K562 (cell line): Measurements from ENCODE around the gene PRDM15. TPM values are rescaled to one million over a fixed set of nuclear protein-coding genes. Genes with fewer than 3 reads are reported as not detected.

Source experiments
- ATAC-seq: fragments of 200-7000 bp; cut with Tn5 transposase; 3 replicates; pipeline ENCODE4 v1.9.1; 2020; ENCODE audit warnings: moderate library complexity
- BruUV-seq: library from RNA; stranded (reverse); fragments of 400-500 nt; replicated peaks from 2 replicates; lab custom pipeline; 2021; lab: Mats Ljungman, UMichigan
- CTCF ChIA-PET: fragments of 300-600 bp; formaldehyde crosslinking; extraction: SDS; loops from one replicate; lab custom pipeline; 2021; ENCODE audit warnings: low intra/inter-chr PET ratio; lab: Yijun Ruan, JAX
- POLR2A ChIA-PET: fragments of 300-600, 350-650 bp; sonication (Branson Sonifier 250); formaldehyde crosslinking; extraction: SDS; loops from one replicate; lab custom pipeline; 2021; ENCODE audit warnings: antibody characterized with exemption, inconsistent platforms; lab: Yijun Ruan, JAX
- DNase-seq, 4 experiments: peaks; one replicate each; pipeline versions ENCODE4 v3.0.0 to v3.0.0-alpha.2; 2011 to 2018; ENCODE audit warnings: low spot score in 3 of 4, mixed read lengths in 3 of 4; ENCODE audit errors: extremely low read depth in 1 of 4
- FAIRE-seq: peaks from 2 replicates; lab custom pipeline; 2011; peaks lifted over from hg19 to GRCh38; lab: Jason Lieb, UNC
- H2AFZ ChIP-seq: 2 replicates; pipeline ENCODE4 v1.6.0; 2011; ENCODE audit warnings: low read depth, low read length, control low read depth, inconsistent platforms
- H3K27ac ChIP-seq: fragments of 200-600 bp; 3 replicates; pipeline ENCODE4 v1.8.0; 2011; ENCODE audit warnings: low read depth, mild to moderate bottlenecking, control low read depth, inconsistent platforms, low read length, moderate library complexity, mixed read lengths; ENCODE audit errors: extremely low read depth
- H3K27me3 ChIP-seq, 2 experiments: fragments of 300-600 bp in 1 of 2; 2 replicates in 1 of 2; 3 replicates in 1 of 2; pipeline versions ENCODE4 v1.6.0 to v1.8.0; 2011; ENCODE audit warnings: inconsistent platforms in 2 of 2, low read length in 2 of 2, mild to moderate bottlenecking in 1 of 2, mixed read lengths in 1 of 2, moderate library complexity in 1 of 2; ENCODE audit not compliant: control insufficient read depth in 2 of 2, insufficient read depth in 2 of 2
- H3K36me3 ChIP-seq: fragments of 300-600 bp; 3 replicates; pipeline ENCODE4 v1.8.0; 2011; ENCODE audit warnings: mild to moderate bottlenecking, low read length, inconsistent platforms; ENCODE audit not compliant: control insufficient read depth, insufficient read depth
- H3K4me1 ChIP-seq, 2 experiments: fragments of 200-600 bp in 1 of 2; replicated peaks in 1 of 2; 2 replicates in 1 of 2; 3 replicates in 1 of 2; pipeline versions ENCODE4 v1.5.1 to v1.8.0; 2011; ENCODE audit warnings: inconsistent platforms in 2 of 2, low read length in 2 of 2, mild to moderate bottlenecking in 1 of 2, mixed read lengths in 1 of 2, moderate library complexity in 1 of 2; ENCODE audit not compliant: control insufficient read depth in 2 of 2, insufficient read depth in 2 of 2
- H3K4me2 ChIP-seq: 2 replicates; pipeline ENCODE4 v1.6.1; 2011; ENCODE audit warnings: low read length, control low read depth, inconsistent platforms, mixed read lengths; ENCODE audit not compliant: insufficient read depth
- H3K4me3 ChIP-seq: fragments of 200-600 bp; sonication (generic), shearing (Covaris generic); 2 replicates; pipeline ENCODE4 v1.5.1; 2016; ENCODE audit warnings: control low read depth, inconsistent platforms
- H3K79me2 ChIP-seq: fragments of 200-600 bp; 3 replicates; pipeline ENCODE4 v1.8.0; 2011; ENCODE audit warnings: low read length, inconsistent platforms; ENCODE audit not compliant: control insufficient read depth, insufficient read depth
- H3K9ac ChIP-seq, 2 experiments: 2 replicates each; pipeline versions ENCODE4 v1.6.0 to v1.6.1; 2011; ENCODE audit warnings: low read depth in 2 of 2, low read length in 2 of 2, control low read depth in 1 of 2, inconsistent platforms in 1 of 2, mild to moderate bottlenecking in 1 of 2, mixed read lengths in 1 of 2; ENCODE audit not compliant: insufficient read depth in 1 of 2
- H3K9me1 ChIP-seq: one replicate; pipeline ENCODE4 v1.6.0; 2011; ENCODE audit warnings: inconsistent platforms, mild to moderate bottlenecking, low read length, moderate library complexity; ENCODE audit not compliant: control insufficient read depth, insufficient read depth
- H3K9me3 ChIP-seq: replicated peaks from 2 replicates; pipeline ENCODE4 v1.5.1; 2011; ENCODE audit warnings: low read depth, low read length, inconsistent platforms; ENCODE audit not compliant: control insufficient read depth, insufficient read depth
- H4K20me1 ChIP-seq: replicated peaks from 2 replicates; pipeline ENCODE4 v1.6.1; 2011; ENCODE audit warnings: low read length, inconsistent platforms, mixed read lengths; ENCODE audit not compliant: control insufficient read depth, insufficient read depth
- NCOR1 ChIP-seq: fragments of 450-650 bp; IDR thresholded peaks from 2 replicates; pipeline ENCODE4 v1.6.1; 2016; ENCODE audit warnings: mild to moderate bottlenecking, moderate library complexity
- NFATC3 ChIP-seq: fragments of 450-650 bp; IDR thresholded peaks from 2 replicates; pipeline ENCODE4 v1.6.1; 2017; ENCODE audit warnings: mild to moderate bottlenecking
- PKNOX1 ChIP-seq: fragments of 450-650 bp; IDR thresholded peaks from 2 replicates; pipeline ENCODE4 v1.6.1; 2016
- POLR2A ChIP-seq: fragments of 450-650 bp; conservative IDR thresholded peaks from 2 replicates; pipeline ENCODE4 v1.6.1; 2016
- RFX7 ChIP-seq: fragments of 250-450 bp; sonication (Bioruptor Pico); IDR thresholded peaks from 2 replicates; pipeline ENCODE4 v1.5.1; 2021; ENCODE audit warnings: mild to moderate bottlenecking
- TFE3 ChIP-seq: fragments of 450-650 bp; formaldehyde crosslinking; IDR thresholded peaks from 2 replicates; pipeline ENCODE4 v1.4.0; 2020; ENCODE audit warnings: mild to moderate bottlenecking, mixed read lengths
- ZC3H11A ChIP-seq: IDR thresholded peaks from 2 replicates; pipeline ENCODE4 v1.6.1; 2012; ENCODE audit warnings: low read depth, low read length, improper control_type of control experiment
- WGBS: fragments of 100-300 bp; shearing (Covaris generic); methylation state at CpG from one replicate; pipeline ENCODE4 v1.1.6; 2016; ENCODE audit warnings: low coverage, mixed read lengths; ENCODE audit not compliant: insufficient coverage; ENCODE audit errors: missing lambda C conversion rate; 5-methylcytosine and 5-hydroxymethylcytosine counted together
- in situ Hi-C: fragments of 300-500 bp; cut with MboI; formaldehyde crosslinking; loops from 4 replicates; pipeline ENCODE4 v1.15.0; 2018; ENCODE audit warnings: inconsistent platforms, mixed read lengths
- intact Hi-C: fragments of 100-400 bp; cut with micrococcal nuclease; formaldehyde crosslinking; loops from 2 replicates; pipeline ENCODE4 v1.14.2; 2022
- polyA plus RNA-seq, 8 experiments: library from polyadenylated mRNA; depleted of rRNA in 4 of 8; stranded (reverse) in 5 of 8; unstranded in 3 of 8; fragments of >200 nt; fragmentation: Nextera tagmentation in 2 of 8; fragmentation: Illumina TruSeq in 1 of 8; extraction: Ambion mirVana in 2 of 8; extraction: Trizol in 1 of 8; gene quantifications; 2 replicates each; pipeline versions ENCODE4 v1.2.1 to v1.2.3, GENCODE V29; 2011 to 2014; ENCODE audit warnings: inconsistent platforms in 1 of 8, missing spikeins in 1 of 8
- total RNA-seq, 7 experiments: library from RNA; depleted of rRNA in 6 of 7; stranded (reverse); fragments of >200 nt in 6 of 7; fragmentation: Illumina TruSeq in 2 of 7; extraction: Trizol in 2 of 7; gene quantifications; 2 replicates each; pipeline versions ENCODE4 v1.2.1 to v1.2.3, GENCODE V29; 2011 to 2021; ENCODE audit warnings: low replicate concordance in 1 of 7

PRDM15 gene
- total and polyA plus RNA-seq, 9 of the 15 experiments (the other 6 are each of a cell fraction or from before 2014, with no cell fraction given), result 0.93 to 9.2 (median 6.2) TPM

- BruUV-seq, result no TSS peak
- H3K4me3 ChIP-seq, result no peak overlapping the region
- in situ Hi-C loops (no loop called here), intact Hi-C loops (no loop called here)
- no peak overlapping the region for H3K27ac ChIP-seq
- no peaks in the 10 kb centered on the region for H3K36me3 ChIP-seq
- no peak overlapping the region for H3K4me2 ChIP-seq
- H4K20me1 ChIP-seq, result 0 out of 2 replicates have a peak, but pooled peaks cover 1% of the 10 kb centered on the region
- no peak overlapping the region for H2AFZ ChIP-seq
- POLR2A ChIA-PET, result no interaction called here
- ATAC-seq, result no peak
- H3K4me1 ChIP-seq, result peaks cover 0 to 8% of the 10 kb centered on the region in 2 experiments; a peak in 3 of 5 replicates
- TF ChIP-seq PKNOX1 (no peak), TFE3 (CRISPR knock-in tag) (no peak), POLR2A (no peak), RFX7 (no peak), ZC3H11A (no peak), NFATC3 (no peak), NCOR1 (no peak)
- no peaks in the 10 kb centered on the region for H3K9me3 ChIP-seq
- no peaks in the 10 kb centered on the region for H3K27me3 ChIP-seq
- WGBS, result 68% methylated on average over 4 of the region's 4 CpGs
- no peaks in the 10 kb centered on the region; the same call in 2 of the 3 replicates for H3K79me2 ChIP-seq
- no peak for DNase-seq
- peaks cover 3% of the 10 kb centered on the region for H3K9me1 ChIP-seq
- CTCF ChIA-PET, result no interaction called here
- FAIRE-seq, result no peak
- no peak overlapping the region for H3K9ac ChIP-seq
Observed at GRCh38 chr21:41925767-41926116, 46.6 kb upstream of the PRDM15 start.
